Measurements from ENCODE around the gene ABCA4.

ABCA4 gene

DNA sequence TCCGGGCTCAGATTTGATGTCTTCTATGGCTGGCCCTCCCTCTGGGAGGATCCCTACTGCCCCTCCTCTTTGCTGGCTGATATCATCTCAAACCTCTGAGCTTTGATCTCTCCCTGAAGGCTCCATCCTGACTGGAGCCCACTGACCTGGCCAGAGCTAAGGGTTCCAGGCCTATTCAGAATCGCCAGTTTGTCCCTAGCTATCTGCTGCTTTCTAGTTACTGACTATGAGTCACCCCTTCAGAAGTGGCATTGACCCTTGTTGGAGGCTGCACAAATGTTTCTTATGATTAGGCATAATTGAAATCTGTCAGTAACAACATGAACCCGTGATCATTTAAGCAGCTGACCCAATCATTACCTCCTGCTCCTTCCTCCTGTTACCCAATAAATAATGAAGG, 87.1 kb downstream of the ABCA4 start:
- TF ChIP-seq, protein P1, sequence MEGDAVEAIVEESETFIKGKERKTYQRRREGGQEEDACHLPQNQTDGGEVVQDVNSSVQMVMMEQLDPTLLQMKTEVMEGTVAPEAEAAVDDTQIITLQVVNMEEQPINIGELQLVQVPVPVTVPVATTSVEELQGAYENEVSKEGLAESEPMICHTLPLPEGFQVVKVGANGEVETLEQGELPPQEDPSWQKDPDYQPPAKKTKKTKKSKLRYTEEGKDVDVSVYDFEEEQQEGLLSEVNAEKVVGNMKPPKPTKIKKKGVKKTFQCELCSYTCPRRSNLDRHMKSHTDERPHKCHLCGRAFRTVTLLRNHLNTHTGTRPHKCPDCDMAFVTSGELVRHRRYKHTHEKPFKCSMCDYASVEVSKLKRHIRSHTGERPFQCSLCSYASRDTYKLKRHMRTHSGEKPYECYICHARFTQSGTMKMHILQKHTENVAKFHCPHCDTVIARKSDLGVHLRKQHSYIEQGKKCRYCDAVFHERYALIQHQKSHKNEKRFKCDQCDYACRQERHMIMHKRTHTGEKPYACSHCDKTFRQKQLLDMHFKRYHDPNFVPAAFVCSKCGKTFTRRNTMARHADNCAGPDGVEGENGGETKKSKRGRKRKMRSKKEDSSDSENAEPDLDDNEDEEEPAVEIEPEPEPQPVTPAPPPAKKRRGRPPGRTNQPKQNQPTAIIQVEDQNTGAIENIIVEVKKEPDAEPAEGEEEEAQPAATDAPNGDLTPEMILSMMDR (IDR thresholded peaks at IDR 0.05; ENCODE audit: low read depth, low read length): no peak
- H3K4me3 ChIP-seq (replicated peaks in 1 of 2; ENCODE audit: low read depth in 2 of 2, low read length in 2 of 2): no peak overlapping the region

DNA sequence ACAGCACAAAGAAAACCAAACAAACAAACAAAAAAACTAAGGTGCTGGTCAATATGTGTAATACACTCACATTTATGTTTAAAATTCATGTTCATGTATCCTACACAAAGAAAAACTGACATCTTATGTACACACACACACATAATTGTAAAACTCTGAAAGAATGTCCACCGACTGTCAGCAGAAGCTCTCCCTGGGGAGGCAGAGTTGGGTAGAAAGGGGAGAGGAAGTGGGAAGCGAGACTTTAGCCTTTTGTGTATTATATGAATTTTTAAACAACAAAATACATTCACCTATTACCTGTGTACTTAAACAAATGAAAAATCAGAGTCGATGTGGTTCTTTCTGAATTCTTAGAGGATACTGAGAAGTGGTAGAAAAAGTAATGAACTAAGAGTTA, 88.3 kb downstream of the ABCA4 start:
- H3K4me3 ChIP-seq (replicated peaks in 1 of 2; ENCODE audit: low read depth in 2 of 2, low read length in 2 of 2): no peak overlapping the region
- TF ChIP-seq, protein P1 (IDR thresholded peaks at IDR 0.05; ENCODE audit: low read depth, low read length): no peak
- DNase-seq (ENCODE audit: low read depth in 2 of 2): no peak

More for the DNA sequence above, 87.1 kb downstream of the ABCA4 start:
- DNase-seq (ENCODE audit: low read depth in 2 of 2): no peak

DNA sequence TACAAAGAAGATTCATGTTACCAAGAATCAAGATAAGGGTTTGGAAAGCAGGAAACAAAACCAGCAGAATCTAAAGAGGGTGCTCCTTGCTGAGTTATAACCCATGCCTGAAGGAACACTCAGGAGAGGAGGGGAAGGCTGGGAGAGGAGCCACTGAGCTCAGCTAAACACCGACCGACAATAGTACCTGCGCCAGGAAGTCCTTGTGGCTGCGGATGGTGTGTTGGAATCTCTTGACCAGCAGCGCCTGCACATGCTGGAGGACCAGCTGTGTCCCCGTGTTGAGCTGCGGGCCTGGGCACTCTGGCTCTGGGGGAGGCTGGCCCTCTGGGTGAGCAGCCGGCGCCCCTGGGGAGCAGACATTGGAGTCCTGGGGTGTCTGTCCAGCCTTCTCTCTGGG, 89.4 kb downstream of the ABCA4 start:
- TF ChIP-seq, protein P1 (IDR thresholded peaks at IDR 0.05; ENCODE audit: low read depth, low read length): no peak
- no peak overlapping the region for H3K4me3 ChIP-seq (replicated peaks in 1 of 2; ENCODE audit: low read depth in 2 of 2, low read length in 2 of 2)

GRCh38 chr1:94031154-94031553, 89.8 kb downstream of the ABCA4 start:
- TF ChIP-seq, protein P1 (IDR thresholded peaks at IDR 0.05; ENCODE audit: low read depth, low read length): no peak
- DNase-seq (ENCODE audit: low read depth in 2 of 2): no peak

More for the DNA sequence above, 89.4 kb downstream of the ABCA4 start:
- DNase-seq (ENCODE audit: low read depth in 2 of 2): no peak

GRCh38 chr1:94029130-94029993, 91.6 kb downstream of the ABCA4 start:
- no peak overlapping the region for H3K4me3 ChIP-seq (replicated peaks in 1 of 2; ENCODE audit: low read depth in 2 of 2, low read length in 2 of 2)
- TF ChIP-seq, protein P1 (IDR thresholded peaks at IDR 0.05; ENCODE audit: low read depth, low read length): no peak
- DNase-seq (ENCODE audit: low read depth in 2 of 2): no peak

More at GRCh38 chr1:94031154-94031553, 89.8 kb downstream of the ABCA4 start:
- H3K4me3 ChIP-seq (replicated peaks in 1 of 2; ENCODE audit: low read depth in 2 of 2, low read length in 2 of 2): no peak overlapping the region

DNA sequence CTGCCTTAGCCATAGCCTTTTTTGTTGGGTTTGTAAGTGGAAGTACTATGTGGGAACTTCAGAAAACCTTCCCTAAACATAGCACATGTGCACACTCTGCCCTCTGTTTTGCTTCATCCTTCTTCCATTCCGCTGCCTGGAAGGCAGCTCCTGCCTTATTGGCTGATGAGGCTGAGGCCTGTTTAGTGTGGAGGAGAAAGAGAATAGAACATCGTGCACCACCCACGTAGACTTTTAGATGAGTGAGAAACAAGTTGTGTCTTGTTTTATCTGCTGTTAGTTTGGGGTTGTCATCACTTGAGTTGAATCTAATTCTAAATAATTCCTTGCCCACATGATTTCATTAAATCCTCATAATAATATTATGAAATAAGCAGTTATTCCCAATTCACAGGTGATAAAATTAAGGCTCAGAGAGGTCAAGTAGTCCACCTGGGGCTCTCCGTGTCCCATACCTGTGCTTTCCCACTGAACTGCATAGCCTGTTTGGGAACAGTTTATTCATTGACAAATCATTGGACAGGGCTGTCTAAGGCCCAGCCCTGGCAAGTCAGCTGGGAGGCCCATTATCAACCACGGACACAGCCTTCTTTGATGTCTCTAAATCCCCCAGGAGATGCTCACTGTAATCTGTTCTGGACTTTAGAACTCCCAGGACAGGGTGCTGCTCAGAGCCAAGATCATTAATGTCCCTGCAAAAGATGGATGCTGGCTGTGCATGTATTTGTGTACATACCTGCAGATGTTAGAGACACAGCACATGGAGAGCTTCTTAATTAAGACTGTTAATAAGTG, 93.0 kb downstream of the ABCA4 start:
- no peak for DNase-seq (ENCODE audit: low read depth in 2 of 2)
- TF ChIP-seq, protein P1 (IDR thresholded peaks at IDR 0.05; ENCODE audit: low read depth, low read length): no peak
- no peak overlapping the region for H3K4me3 ChIP-seq (replicated peaks in 1 of 2; ENCODE audit: low read depth in 2 of 2, low read length in 2 of 2)

All from cardiac fibroblast (primary cell).